GM18909 (cell line): ENCODE results near the gene B3GALT5.

Experiments used
- ATAC-seq: cut with Tn5 transposase; IDR thresholded peaks from one replicate; pipeline ENCODE4 v1.9.1; 2021; ENCODE audit warnings: mild to moderate bottlenecking; ENCODE audit not compliant: unreplicated experiment, poor library complexity

Gene B3GALT5

DNA sequence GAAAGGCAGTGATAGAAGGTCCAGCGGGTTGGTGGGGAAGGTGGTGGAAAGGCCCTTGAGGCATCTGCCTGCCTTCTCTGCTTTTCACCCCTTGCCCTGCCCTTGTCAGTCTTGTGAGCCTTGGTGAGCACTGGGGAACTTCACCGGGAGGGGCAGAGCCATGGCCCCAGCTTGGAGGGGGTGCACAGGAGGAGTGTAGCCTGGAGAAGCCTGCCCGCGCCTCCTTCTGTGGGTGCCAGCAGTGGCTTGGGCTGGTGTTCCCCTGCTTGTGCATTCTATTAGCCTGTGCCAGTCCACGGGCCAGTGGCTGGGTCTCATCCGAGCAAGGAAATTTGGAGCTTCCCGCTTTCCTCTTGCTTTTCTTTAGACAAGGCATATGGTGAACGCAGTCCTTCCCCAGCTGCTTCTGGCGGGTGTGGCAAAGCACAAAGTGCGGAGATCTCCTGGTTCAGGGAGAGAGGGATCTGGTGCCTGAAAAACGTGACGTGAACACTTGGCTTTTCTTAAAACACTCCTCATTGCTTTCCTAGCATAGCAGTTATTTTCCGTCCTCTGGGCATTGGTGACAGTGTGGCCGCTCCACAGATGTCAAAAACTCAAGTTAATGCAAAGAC, 10.6 kb upstream of the B3GALT5 start:
- ATAC-seq = no peak

DNA sequence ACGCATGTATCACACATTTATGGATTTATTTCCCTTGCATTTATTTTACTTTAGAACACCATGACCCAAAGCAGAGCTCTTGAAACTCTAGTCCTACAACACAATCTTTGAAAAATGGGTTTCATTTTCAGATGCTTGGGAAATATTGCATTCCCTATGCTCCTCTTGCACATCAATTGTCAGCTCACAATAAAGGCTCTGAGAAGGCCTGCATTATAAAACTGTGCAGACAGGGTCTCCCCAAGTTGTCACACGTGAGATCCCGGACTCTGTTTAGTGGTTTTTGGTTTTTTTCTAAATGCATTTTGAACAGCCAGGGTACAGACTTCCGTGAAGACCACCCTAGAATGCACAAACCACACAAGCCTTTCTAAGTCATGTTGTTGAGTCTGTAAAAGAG, 9.9 kb upstream of the B3GALT5 start:
- ATAC-seq = no peak

- ATAC-seq = no peak
Observed at GRCh38 chr21:39604951-39605350, 7.8 kb upstream of the B3GALT5 start.

DNA sequence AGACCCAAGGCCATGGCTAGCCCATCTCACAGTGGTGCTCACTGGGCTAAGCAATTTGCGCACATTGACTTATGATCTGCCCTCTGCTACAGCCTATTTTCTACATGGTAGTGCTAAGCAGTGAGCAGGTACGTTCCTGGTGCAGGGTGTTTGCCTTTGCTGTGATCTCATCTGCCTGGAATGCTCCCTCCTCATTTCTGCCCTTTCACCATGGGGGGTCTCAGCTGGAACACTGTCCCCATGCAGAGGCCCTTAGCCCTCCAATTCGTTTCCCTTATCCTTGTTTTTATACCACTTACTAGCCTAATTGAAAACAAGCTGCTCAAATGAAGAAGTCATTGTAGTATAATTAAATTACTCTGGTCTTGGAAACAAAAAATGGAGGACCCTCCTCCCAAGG, 2.0 kb upstream of the B3GALT5 start:
- no peak for ATAC-seq

DNA sequence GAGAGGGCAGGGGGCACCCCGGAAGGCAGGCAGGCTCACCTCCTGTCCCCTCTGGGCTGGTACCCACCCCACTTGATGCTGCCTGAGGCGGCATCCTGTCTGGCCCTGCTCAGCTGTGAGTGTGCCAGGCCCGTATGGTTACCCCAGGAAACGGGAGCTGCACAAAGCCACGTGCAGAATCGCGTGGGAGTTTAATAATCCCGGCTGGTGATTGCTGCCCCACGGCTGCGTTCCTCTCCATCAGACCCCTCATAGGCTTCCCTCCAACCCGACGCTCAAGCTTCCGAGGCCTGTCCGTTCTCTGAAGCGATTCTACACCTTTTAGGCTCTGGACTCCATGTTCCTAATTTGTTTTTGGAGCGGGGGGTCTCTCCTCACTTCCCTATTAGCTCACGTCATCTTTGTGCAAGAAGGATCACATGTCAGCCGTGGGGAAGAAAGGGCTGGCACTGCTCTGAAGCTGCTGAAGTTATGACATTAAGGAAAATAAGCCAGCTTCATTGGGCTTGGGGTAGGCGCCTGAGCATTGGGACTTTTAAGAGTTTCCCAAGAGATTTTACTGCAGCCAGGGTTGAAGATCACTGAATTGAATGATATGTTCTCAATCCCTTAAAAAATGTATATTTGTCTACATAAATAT, 1.1 kb upstream of the B3GALT5 start:
- ATAC-seq = no peak

GRCh38 chr21:39613041-39613934, 548 bp downstream of the B3GALT5 start:
- no peak for ATAC-seq

DNA sequence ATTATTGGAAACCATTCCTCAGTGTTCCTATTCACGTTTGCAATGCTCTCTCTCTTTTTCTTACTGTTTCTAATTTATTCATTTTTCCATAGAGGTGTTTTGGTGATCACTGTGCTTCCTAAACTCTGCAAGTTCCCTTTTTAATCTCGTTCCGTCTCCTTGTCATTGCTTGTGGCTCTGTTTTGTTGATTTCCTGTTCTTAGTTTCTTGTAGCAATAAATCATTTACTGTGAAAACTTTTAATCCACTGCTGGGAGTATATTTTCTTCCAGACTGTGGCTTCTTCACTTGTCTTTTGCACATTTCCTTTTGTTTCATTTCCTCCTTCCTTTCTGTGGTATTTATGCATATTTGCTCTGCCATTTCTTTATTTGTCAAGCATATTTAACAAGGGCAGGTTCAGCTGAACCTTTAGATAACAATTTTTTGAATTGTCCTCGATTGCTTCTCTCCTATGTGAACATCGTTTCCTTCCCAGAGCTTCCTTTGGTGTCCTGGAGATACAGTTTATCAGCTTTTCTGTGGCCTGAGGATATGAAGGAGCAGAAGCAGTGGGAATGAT, 3.6 kb downstream of the B3GALT5 start:
- no peak for ATAC-seq

- ATAC-seq = no peak
Observed at GRCh38 chr21:39620856-39621255, 8.1 kb downstream of the B3GALT5 start.

- no peak for ATAC-seq
Observed at GRCh38 chr21:39625211-39625895, 12.6 kb downstream of the B3GALT5 start.

DNA sequence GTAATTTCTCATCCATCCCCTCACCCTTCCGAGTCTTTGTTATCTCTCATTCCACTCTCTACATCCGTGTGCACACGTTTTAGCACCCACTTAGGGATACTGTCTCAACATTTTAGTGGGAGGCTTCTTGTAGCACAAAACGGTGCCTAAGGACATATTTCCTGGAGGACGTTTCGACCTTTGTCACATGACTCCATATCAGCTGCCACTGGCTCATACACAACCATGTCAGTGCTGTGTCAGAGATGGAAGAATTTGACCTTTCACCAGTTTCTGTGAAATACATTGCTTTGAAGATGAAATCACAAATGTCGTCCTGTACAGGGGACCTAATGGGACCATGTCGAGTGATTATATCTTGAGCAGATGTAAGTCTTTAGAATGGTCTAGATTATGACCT, 15.6 kb downstream of the B3GALT5 start:
- no peak for ATAC-seq

DNA sequence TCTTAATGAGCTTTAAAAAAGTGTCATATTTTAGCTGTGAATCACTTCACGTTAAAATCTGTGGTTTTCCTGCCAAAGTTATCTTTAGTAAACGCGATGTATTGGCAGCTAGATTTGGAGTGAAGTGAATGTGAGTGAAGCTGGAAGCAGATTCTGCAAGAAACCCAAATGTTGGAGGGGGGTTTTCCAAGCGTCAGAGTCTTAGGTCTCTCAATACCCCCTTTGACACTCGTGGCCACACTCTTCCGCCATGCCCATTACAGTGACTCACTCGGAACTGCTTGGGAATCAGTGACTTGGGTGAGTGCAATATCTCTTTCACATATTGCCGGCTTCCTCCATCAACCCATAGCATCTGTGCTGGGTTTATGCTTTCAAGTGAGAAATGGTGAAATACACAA, 17.5 kb downstream of the B3GALT5 start:
- ATAC-seq = no peak

GRCh38 chr21:39630827-39631226, 18.1 kb downstream of the B3GALT5 start:
- ATAC-seq = no peak

DNA sequence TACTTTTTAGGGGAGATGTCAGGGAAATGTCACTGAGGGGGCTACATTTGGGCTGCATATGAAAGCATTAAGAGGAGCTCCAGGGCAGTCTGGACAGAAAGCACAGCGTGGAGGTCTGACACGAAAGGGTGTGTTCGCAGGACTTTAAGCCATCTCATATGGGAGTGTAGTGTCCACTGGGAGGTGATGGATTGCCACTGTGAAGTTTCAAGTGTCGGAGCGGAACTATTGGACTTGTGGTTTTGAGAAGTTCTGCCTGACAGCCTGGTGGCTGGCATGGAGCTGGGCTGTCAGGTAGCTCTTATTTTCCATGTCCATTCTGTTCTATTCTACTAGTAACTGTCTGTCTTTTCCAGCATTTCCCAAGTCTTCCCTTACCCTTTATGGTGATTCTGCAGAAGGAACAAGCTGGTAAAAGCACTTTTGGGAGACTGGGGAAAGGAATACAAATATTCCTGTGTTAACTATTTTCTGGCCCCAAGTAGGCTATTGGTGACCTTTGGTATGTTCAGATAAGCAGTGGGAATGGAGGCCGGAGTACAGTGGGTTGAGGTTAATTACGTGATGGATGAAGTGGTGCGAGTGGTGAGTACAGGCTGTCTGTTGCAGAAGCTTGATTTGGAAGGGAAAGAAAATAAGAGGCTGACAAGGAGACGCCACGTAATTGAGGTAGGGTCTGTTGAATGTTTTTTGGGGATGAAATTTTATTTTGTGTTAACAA, 19.3 kb downstream of the B3GALT5 start:
- no peak for ATAC-seq

GRCh38 chr21:39632796-39633442, 20.2 kb downstream of the B3GALT5 start:
- no peak for ATAC-seq

DNA sequence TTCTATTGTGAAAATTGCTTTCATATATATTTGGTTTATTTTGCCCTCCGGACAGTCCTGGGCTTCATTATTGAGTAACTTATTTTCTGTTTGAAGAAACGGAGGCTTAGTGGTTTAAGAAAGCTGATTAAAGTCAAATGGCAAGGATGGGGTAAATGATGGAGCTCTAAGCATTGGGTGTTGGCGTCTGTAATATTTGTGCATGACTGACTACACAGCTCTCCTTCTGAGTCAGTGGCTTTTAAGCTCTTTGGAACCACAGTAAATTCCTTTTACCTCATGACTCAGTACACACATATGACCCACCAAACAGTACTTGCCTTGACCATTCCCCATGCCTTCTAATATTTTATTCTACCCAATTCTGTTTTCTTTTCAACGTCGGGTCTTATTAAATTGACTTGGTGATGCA, 21.0 kb downstream of the B3GALT5 start:
- ATAC-seq = no peak

DNA sequence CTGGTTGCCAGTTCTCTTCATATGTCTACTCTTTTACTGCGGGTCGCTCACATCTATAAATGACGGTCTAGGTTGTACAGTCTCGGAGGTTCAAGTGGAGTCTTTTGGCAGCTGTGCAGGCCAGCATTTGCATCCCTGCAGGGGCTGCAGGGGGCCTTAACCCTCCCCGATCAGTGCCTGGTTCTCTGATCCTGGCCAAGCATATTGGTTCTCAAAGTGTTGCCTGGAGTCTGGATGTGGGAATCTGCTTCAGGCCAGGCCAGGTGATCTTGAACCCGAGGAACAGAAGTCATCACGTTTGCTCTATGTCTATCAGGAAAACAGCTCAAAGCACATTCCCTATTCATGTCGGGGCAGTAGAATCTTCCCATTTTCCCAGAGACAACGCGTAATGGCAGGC, 21.8 kb downstream of the B3GALT5 start:
- ATAC-seq = no peak

DNA sequence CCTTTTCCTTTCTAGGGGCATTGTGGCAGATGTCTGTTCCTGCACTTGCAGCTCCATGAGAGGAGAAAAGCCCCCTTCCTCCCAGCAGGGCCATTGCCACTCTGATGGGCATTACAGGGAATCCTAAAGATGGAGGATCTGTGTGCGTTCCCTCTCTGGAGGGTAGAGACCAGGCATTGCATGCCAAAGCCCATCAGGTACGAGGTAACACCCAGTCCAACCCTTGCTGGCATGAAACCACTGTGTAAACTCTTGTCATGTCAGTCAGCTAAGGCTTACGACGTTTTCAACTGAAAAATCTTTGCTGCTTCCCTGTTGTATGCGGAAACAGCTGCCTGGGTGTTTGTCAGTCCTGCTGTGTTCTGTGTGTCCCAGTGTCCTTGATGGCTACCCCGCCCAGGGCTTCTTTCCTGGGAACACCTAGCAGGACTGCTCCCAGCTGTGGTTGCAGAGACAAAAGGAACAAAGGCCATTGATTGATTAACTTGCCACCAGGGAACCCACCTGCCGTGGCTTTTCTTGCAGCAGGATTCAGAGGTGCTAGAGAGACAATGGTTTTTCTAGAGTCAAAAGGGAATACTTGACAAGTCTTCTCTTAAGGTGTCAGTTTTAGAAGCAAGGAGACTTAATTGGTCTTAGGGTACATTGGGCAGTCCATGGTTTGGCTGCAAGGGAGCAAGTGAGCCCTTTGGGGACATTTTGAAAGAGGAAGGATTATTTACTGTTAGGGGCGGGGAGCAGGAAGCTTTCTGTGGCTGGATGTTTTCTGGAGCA, 24.6 kb downstream of the B3GALT5 start:
- ATAC-seq = no peak

- ATAC-seq = no peak
Observed at GRCh38 chr21:39637971-39638240, 25.2 kb downstream of the B3GALT5 start.

GRCh38 chr21:39638281-39638680, 25.5 kb downstream of the B3GALT5 start:
- ATAC-seq = no peak
